HepG2 (cell line): ENCODE measurements around the gene NCMAP. TPM values are rescaled to one million over a fixed set of nuclear protein-coding genes. Genes with fewer than 3 reads are reported as not detected.

Experiments
- ATAC-seq: fragments of 200-7000 bp; cut with Tn5 transposase; 3 replicates; pipeline ENCODE4 v1.9.1; 2020; ENCODE audit warnings: mild to moderate bottlenecking, moderate library complexity
- BruUV-seq: library from RNA; stranded (reverse); fragments of 400-500 nt; replicated peaks from 2 replicates; lab custom pipeline; 2021; lab: Mats Ljungman, UMichigan
- CTCF ChIA-PET: fragments of 300-600 bp; formaldehyde crosslinking; extraction: SDS; loops from one replicate; lab custom pipeline; 2021; ENCODE audit warnings: low total read pairs, inconsistent platforms, low intra/inter-chr PET ratio; lab: Yijun Ruan, JAX
- POLR2A ChIA-PET: fragments of 350-600 bp; sonication (Branson Sonifier 250); formaldehyde crosslinking; loops from one replicate; lab custom pipeline; 2020; ENCODE audit warnings: antibody characterized with exemption, inconsistent platforms; lab: Yijun Ruan, JAX
- DNase-seq: peaks from one replicate; pipeline ENCODE4 v3.0.0-alpha.2; 2015; ENCODE audit warnings: low spot score
- FAIRE-seq: peaks from 3 replicates; lab custom pipeline; 2011; peaks lifted over from hg19 to GRCh38; lab: Jason Lieb, UNC
- H2AFZ ChIP-seq: one replicate; pipeline ENCODE4 v1.6.1; 2011; ENCODE audit warnings: low read length, inconsistent platforms
- H3K27ac ChIP-seq: fragments of 300-600 bp; 3 replicates; pipeline ENCODE4 v1.8.0; 2011; ENCODE audit warnings: mixed run types, mild to moderate bottlenecking, mixed read lengths, low read length, inconsistent platforms; ENCODE audit not compliant: insufficient read depth; ENCODE audit errors: extremely low read length
- H3K27me3 ChIP-seq, 2 experiments: fragments of 200-600 bp in 1 of 2; 2 replicates in 1 of 2; 3 replicates in 1 of 2; pipeline versions ENCODE4 v1.6.0 to v1.8.0; 2011; ENCODE audit warnings: low read length in 2 of 2, mild to moderate bottlenecking in 2 of 2, moderate library complexity in 2 of 2, inconsistent platforms in 1 of 2; ENCODE audit not compliant: insufficient read depth in 2 of 2, control insufficient read depth in 1 of 2
- H3K36me3 ChIP-seq, 2 experiments: fragments of 200-600 bp in 1 of 2; replicated peaks in 1 of 2; 2 replicates in 1 of 2; 3 replicates in 1 of 2; pipeline versions ENCODE4 v1.5.1 to v1.8.0; 2011; ENCODE audit warnings: low read length in 2 of 2, inconsistent platforms in 1 of 2; ENCODE audit not compliant: insufficient read depth in 2 of 2, control insufficient read depth in 1 of 2
- H3K4me1 ChIP-seq: 2 replicates; pipeline ENCODE4 v1.5.1; 2012; ENCODE audit warnings: low read length, inconsistent platforms; ENCODE audit not compliant: insufficient read depth
- H3K4me2 ChIP-seq: 2 replicates; pipeline ENCODE4 v1.6.0; 2011; ENCODE audit warnings: low read depth, low read length, inconsistent platforms
- H3K4me3 ChIP-seq, 3 experiments: fragments of 200-600 bp in 1 of 3; sonication (generic), shearing (Covaris generic) in 1 of 3; replicated peaks in 1 of 3; 2 replicates each; pipeline ENCODE4 v1.5.1; 2011 to 2016; ENCODE audit warnings: low read length in 3 of 3, inconsistent platforms in 2 of 3, low read depth in 2 of 3, mild to moderate bottlenecking in 2 of 3, control low read depth in 1 of 3, mixed read lengths in 1 of 3; ENCODE audit not compliant: insufficient read depth in 1 of 3
- H3K79me2 ChIP-seq: one replicate; pipeline ENCODE4 v1.6.1; 2011; ENCODE audit warnings: low read length, inconsistent platforms; ENCODE audit not compliant: insufficient read depth
- H3K9ac ChIP-seq: 2 replicates; pipeline ENCODE4 v1.6.0; 2011; ENCODE audit warnings: mild to moderate bottlenecking, low read depth, low read length, inconsistent platforms; ENCODE audit not compliant: insufficient read depth
- H3K9me3 ChIP-seq: 2 replicates; pipeline ENCODE4 v1.5.1; 2012; ENCODE audit warnings: mild to moderate bottlenecking, low read length
- H4K20me1 ChIP-seq: 2 replicates; pipeline ENCODE4 v1.6.0; 2011; ENCODE audit warnings: inconsistent platforms, mild to moderate bottlenecking, low read length, moderate library complexity; ENCODE audit not compliant: insufficient read depth
- ASH2L ChIP-seq: fragments of 300-600, 200-600 bp; sonication (generic); IDR thresholded peaks from 2 replicates; pipeline ENCODE4 v1.7.0; 2017; ENCODE audit warnings: low read depth, mild to moderate bottlenecking, moderate library complexity, mixed read lengths, low read length; ENCODE audit not compliant: insufficient read length
- GATAD2A ChIP-seq: IDR thresholded peaks from 2 replicates; pipeline ENCODE4 v1.6.1; 2016
- HOXA3 ChIP-seq: sonication (generic); formaldehyde crosslinking; IDR thresholded peaks from 2 replicates; pipeline ENCODE4 v1.5.0; 2020; ENCODE audit warnings: missing genetic modification reagents
- LBX2 ChIP-seq: sonication (generic); formaldehyde crosslinking; IDR thresholded peaks from 2 replicates; pipeline ENCODE4 v1.5.0; 2020; ENCODE audit warnings: missing genetic modification reagents, mild to moderate bottlenecking, borderline replicate concordance
- POLR2AphosphoS5 ChIP-seq: IDR thresholded peaks from 2 replicates; pipeline ENCODE4 v1.6.1; 2012; ENCODE audit warnings: low read depth, low read length
- ZBTB38 ChIP-seq: sonication (generic); formaldehyde crosslinking; IDR thresholded peaks from 2 replicates; pipeline ENCODE4 v1.5.1; 2020; ENCODE audit warnings: mild to moderate bottlenecking, missing genetic modification reagents
- ZSCAN29 ChIP-seq: sonication (generic); formaldehyde crosslinking; conservative IDR thresholded peaks from 2 replicates; pipeline ENCODE4 v1.4.0; 2020; ENCODE audit warnings: mild to moderate bottlenecking, missing genetic modification reagents
- WGBS: methylation state at CpG from one replicate; pipeline ENCODE4 v1.1.6; 2017; ENCODE audit warnings: low lambda C conversion rate; 5-methylcytosine and 5-hydroxymethylcytosine counted together
- in situ Hi-C: cut with HindIII; loops from 2 replicates; pipeline ENCODE4 v1.10.0; 2017; ENCODE audit warnings: low pct_unique_long_range_greater_than_20kb; ENCODE audit not compliant: extremely low pct_ligation_motif_present
- intact Hi-C: fragments of 100-400 bp; cut with micrococcal nuclease; formaldehyde crosslinking; loops from one replicate; pipeline ENCODE4 v1.10.0; 2022; ENCODE audit not compliant: unreplicated experiment
- polyA plus RNA-seq, 8 experiments: library from polyadenylated mRNA; depleted of rRNA in 3 of 8; stranded (reverse) in 7 of 8; unstranded in 1 of 8; fragments of >200 nt; fragmentation: Illumina TruSeq in 4 of 8; extraction: Trizol in 4 of 8; gene quantifications; 2 replicates each; pipeline versions ENCODE4 v1.2.1 to v1.2.3, GENCODE V29; 2011 to 2016; ENCODE audit warnings: low read depth in 4 of 8, missing spikeins in 1 of 8, mixed read lengths in 1 of 8; ENCODE audit not compliant: insufficient read depth in 1 of 8
- total RNA-seq, 5 experiments: library from RNA; depleted of rRNA; stranded (reverse); fragments of >200 nt; fragmentation: Illumina TruSeq; extraction: Trizol; gene quantifications; 2 replicates each; pipeline ENCODE4 v1.2.3, GENCODE V29; 2016; ENCODE audit warnings: low read depth in 1 of 5
- TF ChIP-seq, protein P1 (sequence below): sonication (generic); formaldehyde crosslinking; conservative IDR thresholded peaks from 2 replicates; pipeline ENCODE4 v1.4.0; 2020; ENCODE audit warnings: mild to moderate bottlenecking, missing genetic modification reagents, moderate library complexity
- TF ChIP-seq, protein P2 (sequence below): sonication (generic); formaldehyde crosslinking; IDR thresholded peaks from 2 replicates; pipeline ENCODE4 v1.5.1; 2020; ENCODE audit warnings: mild to moderate bottlenecking, missing genetic modification reagents, moderate library complexity

The NCMAP gene
- total and polyA plus RNA-seq, 2 of the 13 experiments (the other 11 are each of a cell fraction or from before 2014, with no cell fraction given) = 2.7 to 20.0 TPM

DNA sequence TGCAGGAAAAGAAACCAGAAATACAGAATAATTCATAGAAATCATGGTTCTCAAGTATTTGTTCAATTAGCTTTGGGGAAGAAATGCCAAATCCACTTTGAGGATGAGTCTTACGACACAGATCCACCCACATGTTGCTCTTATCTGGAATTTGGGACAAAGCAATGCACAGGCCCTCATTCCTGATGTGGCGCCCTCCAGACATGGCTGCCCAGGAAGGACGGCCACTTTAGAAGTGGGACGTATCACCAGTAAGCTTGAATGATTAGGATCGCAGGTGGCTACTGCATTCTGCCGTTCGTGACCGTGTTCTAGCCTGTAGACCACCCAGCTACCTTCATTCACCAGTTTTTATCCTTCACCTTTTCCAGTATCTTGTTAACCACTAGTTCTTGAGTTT is 20.1 kb upstream of the NCMAP start:
- ATAC-seq = no peak
- H3K36me3 ChIP-seq = peaks cover 3 to 6% of the 10 kb centered on the region in 2 experiments; a peak in 2 of 5 replicates
- in situ Hi-C loops (no loop called here), intact Hi-C loops (no loop called here)
- CTCF ChIA-PET = no interaction called here
- peaks cover 48% of the 10 kb centered on the region for H3K4me1 ChIP-seq
- no peaks in the 10 kb centered on the region for H3K79me2 ChIP-seq
- H3K9ac ChIP-seq = no peak overlapping the region
- no TSS peak for BruUV-seq
- POLR2A ChIA-PET = interaction anchor here (1.6 kb wide), 2 partner anchors 22 to 32 kb away, joined by 3 to 7 read pairs; no protein-coding TSS in a partner anchor
- peak overlapping the region; percentile 64 for H3K27ac ChIP-seq
- 99% methylated on average over 8 of the region's 8 CpGs for WGBS
- no peak overlapping the region for H3K4me2 ChIP-seq
- FAIRE-seq = no peak
- H3K9me3 ChIP-seq = no peaks in the 10 kb centered on the region
- H3K27me3 ChIP-seq = no peaks in the 10 kb centered on the region
- H2AFZ ChIP-seq = no peak overlapping the region
- DNase-seq = no peak
- H4K20me1 ChIP-seq = no peaks in the 10 kb centered on the region
- TF ChIP-seq ASH2L = no peak
- TF ChIP-seq HOXA3 (CRISPR knock-in tag) = 0 out of 2 replicates have a peak, but pooled peaks have one; percentile 24
- TF ChIP-seq ZBTB38 (CRISPR knock-in tag) = peak; percentile 73; the same call in 1 of the 2 replicates
- H3K4me3 ChIP-seq = no peak overlapping the region

- Histone ChIP-seq H3K36me3 (peaks cover 3 to 5% of the 10 kb centered on the region in 2 experiments; a peak in 2 of 5 replicates), H3K9ac (peak overlapping the region; percentile 11), H3K79me2 (no peaks in the 10 kb centered on the region), H3K27me3 (no peaks in the 10 kb centered on the region), H2AFZ (no peak overlapping the region), H3K27ac (peak overlapping the region; percentile 64), H4K20me1 (no peaks in the 10 kb centered on the region), H3K9me3 (no peaks in the 10 kb centered on the region), H3K4me3 (no peak overlapping the region), H3K4me1 (peaks cover 55% of the 10 kb centered on the region), H3K4me2 (peak overlapping the region; percentile 30)
- in situ Hi-C loops = no loop called here
- ChIA-PET POLR2A (interaction anchor here (1.6 kb wide), 2 partner anchors 22 to 32 kb away, joined by 3 to 7 read pairs; no protein-coding TSS in a partner anchor), CTCF (no interaction called here)
- 35% methylated on average over 7 of the region's 7 CpGs for WGBS
- FAIRE-seq (peak; percentile 83), ATAC-seq (no peak), DNase-seq (peak; percentile 35)
- intact Hi-C loops = no loop called here
- no TSS peak for BruUV-seq
- TF ChIP-seq, protein P1, sequence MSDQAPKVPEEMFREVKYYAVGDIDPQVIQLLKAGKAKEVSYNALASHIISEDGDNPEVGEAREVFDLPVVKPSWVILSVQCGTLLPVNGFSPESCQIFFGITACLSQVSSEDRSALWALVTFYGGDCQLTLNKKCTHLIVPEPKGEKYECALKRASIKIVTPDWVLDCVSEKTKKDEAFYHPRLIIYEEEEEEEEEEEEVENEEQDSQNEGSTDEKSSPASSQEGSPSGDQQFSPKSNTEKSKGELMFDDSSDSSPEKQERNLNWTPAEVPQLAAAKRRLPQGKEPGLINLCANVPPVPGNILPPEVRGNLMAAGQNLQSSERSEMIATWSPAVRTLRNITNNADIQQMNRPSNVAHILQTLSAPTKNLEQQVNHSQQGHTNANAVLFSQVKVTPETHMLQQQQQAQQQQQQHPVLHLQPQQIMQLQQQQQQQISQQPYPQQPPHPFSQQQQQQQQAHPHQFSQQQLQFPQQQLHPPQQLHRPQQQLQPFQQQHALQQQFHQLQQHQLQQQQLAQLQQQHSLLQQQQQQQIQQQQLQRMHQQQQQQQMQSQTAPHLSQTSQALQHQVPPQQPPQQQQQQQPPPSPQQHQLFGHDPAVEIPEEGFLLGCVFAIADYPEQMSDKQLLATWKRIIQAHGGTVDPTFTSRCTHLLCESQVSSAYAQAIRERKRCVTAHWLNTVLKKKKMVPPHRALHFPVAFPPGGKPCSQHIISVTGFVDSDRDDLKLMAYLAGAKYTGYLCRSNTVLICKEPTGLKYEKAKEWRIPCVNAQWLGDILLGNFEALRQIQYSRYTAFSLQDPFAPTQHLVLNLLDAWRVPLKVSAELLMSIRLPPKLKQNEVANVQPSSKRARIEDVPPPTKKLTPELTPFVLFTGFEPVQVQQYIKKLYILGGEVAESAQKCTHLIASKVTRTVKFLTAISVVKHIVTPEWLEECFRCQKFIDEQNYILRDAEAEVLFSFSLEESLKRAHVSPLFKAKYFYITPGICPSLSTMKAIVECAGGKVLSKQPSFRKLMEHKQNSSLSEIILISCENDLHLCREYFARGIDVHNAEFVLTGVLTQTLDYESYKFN (CRISPR knock-in tag) = peak; percentile 49
- TF ChIP-seq POLR2AphosphoS5 (no peak), LBX2 (CRISPR knock-in tag) (no peak), GATAD2A (CRISPR knock-in tag) (peak; percentile 46; the same call in 1 of the 2 replicates), ZSCAN29 (CRISPR knock-in tag) (0 out of 2 replicates have a peak, but pooled peaks have one; percentile 38)
- TF ChIP-seq, protein P2, sequence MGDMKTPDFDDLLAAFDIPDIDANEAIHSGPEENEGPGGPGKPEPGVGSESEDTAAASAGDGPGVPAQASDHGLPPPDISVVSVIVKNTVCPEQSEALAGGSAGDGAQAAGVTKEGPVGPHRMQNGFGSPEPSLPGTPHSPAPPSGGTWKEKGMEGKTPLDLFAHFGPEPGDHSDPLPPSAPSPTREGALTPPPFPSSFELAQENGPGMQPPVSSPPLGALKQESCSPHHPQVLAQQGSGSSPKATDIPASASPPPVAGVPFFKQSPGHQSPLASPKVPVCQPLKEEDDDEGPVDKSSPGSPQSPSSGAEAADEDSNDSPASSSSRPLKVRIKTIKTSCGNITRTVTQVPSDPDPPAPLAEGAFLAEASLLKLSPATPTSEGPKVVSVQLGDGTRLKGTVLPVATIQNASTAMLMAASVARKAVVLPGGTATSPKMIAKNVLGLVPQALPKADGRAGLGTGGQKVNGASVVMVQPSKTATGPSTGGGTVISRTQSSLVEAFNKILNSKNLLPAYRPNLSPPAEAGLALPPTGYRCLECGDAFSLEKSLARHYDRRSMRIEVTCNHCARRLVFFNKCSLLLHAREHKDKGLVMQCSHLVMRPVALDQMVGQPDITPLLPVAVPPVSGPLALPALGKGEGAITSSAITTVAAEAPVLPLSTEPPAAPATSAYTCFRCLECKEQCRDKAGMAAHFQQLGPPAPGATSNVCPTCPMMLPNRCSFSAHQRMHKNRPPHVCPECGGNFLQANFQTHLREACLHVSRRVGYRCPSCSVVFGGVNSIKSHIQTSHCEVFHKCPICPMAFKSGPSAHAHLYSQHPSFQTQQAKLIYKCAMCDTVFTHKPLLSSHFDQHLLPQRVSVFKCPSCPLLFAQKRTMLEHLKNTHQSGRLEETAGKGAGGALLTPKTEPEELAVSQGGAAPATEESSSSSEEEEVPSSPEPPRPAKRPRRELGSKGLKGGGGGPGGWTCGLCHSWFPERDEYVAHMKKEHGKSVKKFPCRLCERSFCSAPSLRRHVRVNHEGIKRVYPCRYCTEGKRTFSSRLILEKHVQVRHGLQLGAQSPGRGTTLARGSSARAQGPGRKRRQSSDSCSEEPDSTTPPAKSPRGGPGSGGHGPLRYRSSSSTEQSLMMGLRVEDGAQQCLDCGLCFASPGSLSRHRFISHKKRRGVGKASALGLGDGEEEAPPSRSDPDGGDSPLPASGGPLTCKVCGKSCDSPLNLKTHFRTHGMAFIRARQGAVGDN (CRISPR knock-in tag) = 0 out of 2 replicates have a peak, but pooled peaks have one; percentile 17
Measured at GRCh38 chr1:24536391-24536840, 19.5 kb upstream of the NCMAP start.
